Neural cell (in vitro differentiated cells): Measurements from ENCODE around the gene C1GALT1. TPM values are rescaled to one million over a fixed set of nuclear protein-coding genes. Genes with fewer than 3 reads are reported as not detected.

ENCODE experiments used
- H2AFZ ChIP-seq: fragments of 200-600, 300-800 bp; sonication (generic), shearing (Covaris generic); 2 replicates; pipeline ENCODE4 v1.6.0; 2014; ENCODE audit warnings: low read depth, mild to moderate bottlenecking, antibody characterized with exemption, low read length, moderate library complexity
- H3F3A ChIP-seq: fragments of 200-600 bp; shearing (Covaris generic); 2 replicates; pipeline ENCODE4 v1.6.1; 2016; ENCODE audit warnings: mild to moderate bottlenecking, moderate library complexity, mixed read lengths, antibody characterized with exemption, low read length; ENCODE audit not compliant: insufficient read depth, poor library complexity, severe bottlenecking
- H3K27ac ChIP-seq: fragments of 200-600, 300-800 bp; sonication (generic), shearing (Covaris generic); 2 replicates; pipeline ENCODE4 v1.5.1; 2014; ENCODE audit warnings: mild to moderate bottlenecking, low read length, moderate library complexity
- H3K27me3 ChIP-seq: fragments of 300-800, 200-600 bp; sonication (generic), shearing (Covaris generic); 2 replicates; pipeline ENCODE4 v1.6.0; 2014; ENCODE audit warnings: mild to moderate bottlenecking, low read depth, low read length, moderate library complexity; ENCODE audit not compliant: insufficient read depth
- H3K36me3 ChIP-seq: fragments of 300-800, 200-600 bp; sonication (generic), shearing (Covaris generic); 2 replicates; pipeline ENCODE4 v1.5.1; 2014; ENCODE audit warnings: mild to moderate bottlenecking, antibody characterized with exemption, low read length, moderate library complexity; ENCODE audit not compliant: insufficient read depth
- H3K4me2 ChIP-seq: fragments of 300-800, 200-600 bp; sonication (generic), shearing (Covaris generic); 2 replicates; pipeline ENCODE4 v1.6.0; 2014; ENCODE audit warnings: mild to moderate bottlenecking, low read length
- H3K4me3 ChIP-seq: fragments of 300-800, 200-600 bp; sonication (generic), shearing (Covaris generic); 2 replicates; pipeline ENCODE4 v1.5.1; 2014; ENCODE audit warnings: mild to moderate bottlenecking, low read length, moderate library complexity
- H3K79me2 ChIP-seq: fragments of 200-600 bp; shearing (Covaris generic); replicated peaks from 2 replicates; pipeline ENCODE4 v1.6.0; 2014; ENCODE audit warnings: mild to moderate bottlenecking, low read length, moderate library complexity; ENCODE audit not compliant: insufficient read depth
- H3K9ac ChIP-seq: fragments of 300-800, 200-600 bp; sonication (generic), shearing (Covaris generic); 2 replicates; pipeline ENCODE4 v1.6.1; 2016; ENCODE audit warnings: mild to moderate bottlenecking, low read length, mixed read lengths
- H3K9me2 ChIP-seq: fragments of 200-600 bp; shearing (Covaris generic); 2 replicates; pipeline ENCODE4 v1.6.1; 2016; ENCODE audit warnings: mild to moderate bottlenecking, low read length, mixed read lengths; ENCODE audit not compliant: insufficient read depth
- H3K9me3 ChIP-seq: fragments of 200-600, 300-800 bp; sonication (generic), shearing (Covaris generic); 2 replicates; pipeline ENCODE4 v1.6.1; 2016; ENCODE audit warnings: mild to moderate bottlenecking, mixed run types, low read length, moderate library complexity, mixed read lengths
- H4K20me1 ChIP-seq: fragments of 200-600 bp; shearing (Covaris generic); 2 replicates; pipeline ENCODE4 v1.6.1; 2016; ENCODE audit warnings: mild to moderate bottlenecking, mixed run types; ENCODE audit not compliant: insufficient read depth
- EP300 ChIP-seq: fragments of 450-650 bp; conservative IDR thresholded peaks from 2 replicates; pipeline ENCODE4 v1.6.1; 2014; ENCODE audit warnings: antibody characterized with exemption, mild to moderate bottlenecking, moderate library complexity; ENCODE audit not compliant: poor library complexity, severe bottlenecking
- EZH2 ChIP-seq: fragments of 200-600, 300-800 bp; shearing (Covaris generic), sonication (generic); IDR thresholded peaks from 2 replicates; pipeline ENCODE4 v1.6.1; 2014; ENCODE audit warnings: antibody characterized with exemption, low read length, borderline replicate concordance, mild to moderate bottlenecking; ENCODE audit not compliant: insufficient read depth, poor library complexity, severe bottlenecking
- MXI1 ChIP-seq: fragments of 450-650 bp; conservative IDR thresholded peaks from 2 replicates; pipeline ENCODE4 v1.6.1; 2014; ENCODE audit warnings: antibody characterized with exemption, mild to moderate bottlenecking; ENCODE audit not compliant: poor library complexity, severe bottlenecking
- POLR2AphosphoS5 ChIP-seq: IDR thresholded peaks from 2 replicates; pipeline ENCODE4 v1.6.1; 2012
- RAD21 ChIP-seq: fragments of 450-650 bp; conservative IDR thresholded peaks from 2 replicates; pipeline ENCODE4 v1.6.1; 2014; ENCODE audit warnings: antibody characterized with exemption, mild to moderate bottlenecking, moderate library complexity
- REST ChIP-seq: IDR thresholded peaks from 2 replicates; pipeline ENCODE4 v1.6.1; 2012; ENCODE audit warnings: borderline replicate concordance
- SMC3 ChIP-seq: fragments of 450-650 bp; conservative IDR thresholded peaks from 2 replicates; pipeline ENCODE4 v1.6.1; 2014; ENCODE audit warnings: antibody characterized with exemption, mild to moderate bottlenecking, moderate library complexity; ENCODE audit not compliant: poor library complexity
- TAF1 ChIP-seq: IDR thresholded peaks from 2 replicates; pipeline ENCODE4 v1.6.1; 2012; ENCODE audit warnings: low read depth
- polyA plus RNA-seq: library from polyadenylated mRNA; depleted of rRNA; stranded (reverse); fragments of >200 nt; gene quantifications from 2 replicates; pipeline ENCODE4 v1.2.3, GENCODE V29; 2014
- TF ChIP-seq, protein P1 (sequence below): fragments of 450-650 bp; IDR thresholded peaks from 2 replicates; pipeline ENCODE4 v1.5.1; 2014; ENCODE audit warnings: antibody characterized with exemption, mild to moderate bottlenecking, moderate library complexity; ENCODE audit not compliant: poor library complexity, severe bottlenecking

Gene C1GALT1
- polyA plus RNA-seq, 1 donor from 2014 or later: 25.0 TPM

DNA sequence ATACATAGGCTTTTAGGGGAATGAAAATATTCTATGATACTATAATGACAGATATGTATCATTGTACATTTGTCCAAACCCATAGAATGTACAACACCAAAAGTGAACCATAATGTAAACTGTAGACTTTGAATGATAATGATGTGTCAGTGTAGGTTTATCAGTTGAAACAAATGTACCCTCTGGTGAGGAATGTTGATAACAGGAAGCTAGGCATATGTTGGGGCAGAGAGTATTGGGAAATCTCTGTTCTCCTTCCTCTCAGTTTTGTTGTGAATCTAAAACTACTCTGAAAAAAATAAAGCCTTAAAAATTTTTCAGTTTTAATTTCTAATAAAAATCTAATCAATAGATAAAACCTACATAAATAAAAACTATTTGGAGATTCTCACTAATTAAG is 36.9 kb downstream of the C1GALT1 start:
- H3K9me3 ChIP-seq: no peaks in the 10 kb centered on the region
- no peaks in the 10 kb centered on the region for H4K20me1 ChIP-seq
- no peak overlapping the region for H3K4me3 ChIP-seq
- no peak for TF ChIP-seq TAF1
- TF ChIP-seq SMC3: no peak
- TF ChIP-seq EP300: no peak
- TF ChIP-seq RAD21: no peak
- TF ChIP-seq, protein P1, sequence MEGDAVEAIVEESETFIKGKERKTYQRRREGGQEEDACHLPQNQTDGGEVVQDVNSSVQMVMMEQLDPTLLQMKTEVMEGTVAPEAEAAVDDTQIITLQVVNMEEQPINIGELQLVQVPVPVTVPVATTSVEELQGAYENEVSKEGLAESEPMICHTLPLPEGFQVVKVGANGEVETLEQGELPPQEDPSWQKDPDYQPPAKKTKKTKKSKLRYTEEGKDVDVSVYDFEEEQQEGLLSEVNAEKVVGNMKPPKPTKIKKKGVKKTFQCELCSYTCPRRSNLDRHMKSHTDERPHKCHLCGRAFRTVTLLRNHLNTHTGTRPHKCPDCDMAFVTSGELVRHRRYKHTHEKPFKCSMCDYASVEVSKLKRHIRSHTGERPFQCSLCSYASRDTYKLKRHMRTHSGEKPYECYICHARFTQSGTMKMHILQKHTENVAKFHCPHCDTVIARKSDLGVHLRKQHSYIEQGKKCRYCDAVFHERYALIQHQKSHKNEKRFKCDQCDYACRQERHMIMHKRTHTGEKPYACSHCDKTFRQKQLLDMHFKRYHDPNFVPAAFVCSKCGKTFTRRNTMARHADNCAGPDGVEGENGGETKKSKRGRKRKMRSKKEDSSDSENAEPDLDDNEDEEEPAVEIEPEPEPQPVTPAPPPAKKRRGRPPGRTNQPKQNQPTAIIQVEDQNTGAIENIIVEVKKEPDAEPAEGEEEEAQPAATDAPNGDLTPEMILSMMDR: no peak
- no peak for TF ChIP-seq POLR2AphosphoS5
- TF ChIP-seq EZH2: no peak
- TF ChIP-seq REST: no peak
- TF ChIP-seq MXI1: no peak
- H3K79me2 ChIP-seq: no peaks in the 10 kb centered on the region
- H3F3A ChIP-seq: no peaks in the 10 kb centered on the region
- H3K4me2 ChIP-seq: no peak overlapping the region
- no peak overlapping the region for H2AFZ ChIP-seq
- H3K36me3 ChIP-seq: no peaks in the 10 kb centered on the region
- H3K27ac ChIP-seq: no peak overlapping the region
- no peaks in the 10 kb centered on the region for H3K9me2 ChIP-seq
- no peak overlapping the region for H3K9ac ChIP-seq
- no peaks in the 10 kb centered on the region for H3K27me3 ChIP-seq

DNA sequence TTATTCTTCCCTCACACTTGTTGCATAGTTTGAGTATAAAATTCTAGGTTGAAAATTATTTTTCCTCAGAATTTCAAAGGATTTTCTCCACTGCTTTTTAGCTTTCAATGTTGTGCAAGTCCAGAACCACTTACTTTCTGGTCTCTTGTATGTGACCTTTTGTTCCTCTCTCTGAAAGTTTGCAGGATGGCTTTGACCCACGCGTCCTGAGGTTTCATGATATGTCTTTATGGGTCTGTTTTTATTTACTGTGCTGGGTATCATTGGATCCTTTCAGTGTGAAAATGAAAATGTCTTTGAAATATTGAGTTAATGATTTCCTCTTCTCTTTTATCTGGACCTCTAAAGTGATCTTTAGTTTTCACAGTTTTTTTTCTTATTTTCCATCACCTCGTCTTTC is 38.5 kb downstream of the C1GALT1 start:
- Histone ChIP-seq H3K27me3 (no peaks in the 10 kb centered on the region), H3K79me2 (peaks cover 10% of the 10 kb centered on the region), H3K9ac (no peak overlapping the region), H2AFZ (no peak overlapping the region), H3K27ac (no peak overlapping the region), H3F3A (no peaks in the 10 kb centered on the region), H4K20me1 (no peaks in the 10 kb centered on the region), H3K36me3 (no peaks in the 10 kb centered on the region), H3K4me2 (no peak overlapping the region), H3K4me3 (no peak overlapping the region), H3K9me2 (no peaks in the 10 kb centered on the region), H3K9me3 (no peaks in the 10 kb centered on the region)
- TF ChIP-seq MXI1 (no peak), EP300 (no peak), EZH2 (no peak), SMC3 (no peak), REST (no peak), POLR2AphosphoS5 (no peak), RAD21 (no peak), TAF1 (no peak)
- TF ChIP-seq, protein P1: no peak
